Activated CD8-positive, alpha-beta memory T cell treated with anti-CD3 and anti-CD28 coated beads, Interleukin-2, amount 10 ng/mL, durations not matched to agents 7 days and 5 days (primary cell): ENCODE results near the gene PHYKPL. TPM values are rescaled to one million over a fixed set of nuclear protein-coding genes. Genes with fewer than 3 reads are reported as not detected.
"Not testable (repeated sequence)": the region's sequence is repeated elsewhere in the genome, so short reads cannot be mapped to it uniquely, and the experiment has no call there.

Source experiments
- ATAC-seq: fragments of 150-1000 bp; cut with Tn5 transposase; one replicate; pipeline ENCODE4 v1.10.0; 2021; ENCODE audit warnings: moderate library complexity
- CTCF ChIA-PET: fragments of 350-600 bp; sonication (Branson Sonifier 250); formaldehyde crosslinking; loops from one replicate; lab custom pipeline; 2021; ENCODE audit warnings: antibody characterized with exemption; lab: Charles Lee
- DNase-seq: peaks from one replicate; pipeline ENCODE4 v3.0.0-alpha.2; 2020
- H3K27ac Mint-ChIP-seq: one replicate; pipeline ENCODE4 v1.8.0; 2021; ENCODE audit warnings: mild to moderate bottlenecking, mixed read lengths
- H3K27me3 Mint-ChIP-seq: one replicate; pipeline ENCODE4 v1.8.0; 2021; ENCODE audit warnings: mixed read lengths
- H3K36me3 Mint-ChIP-seq: one replicate; pipeline ENCODE4 v1.8.0; 2021; ENCODE audit warnings: mild to moderate bottlenecking, mixed read lengths
- H3K4me1 Mint-ChIP-seq: one replicate; pipeline ENCODE4 v1.8.0; 2021; ENCODE audit warnings: mixed read lengths
- H3K4me3 Mint-ChIP-seq: one replicate; pipeline ENCODE4 v1.8.0; 2021; ENCODE audit warnings: mild to moderate bottlenecking, moderate library complexity, mixed read lengths
- H3K9me3 Mint-ChIP-seq: one replicate; pipeline ENCODE4 v1.8.0; 2022; ENCODE audit warnings: low read depth, mixed read lengths
- total RNA-seq, 2 experiments: library from RNA; stranded (reverse); gene quantifications; one replicate each; pipeline ENCODE4 v1.2.3, GENCODE V29; 2021

Gene PHYKPL
- total RNA-seq, 2 experiments from 2014 or later: 117 to 120 TPM

- Mint-ChIP-seq H3K9me3 (no peaks in the 10 kb centered on the region), H3K27me3 (no peaks in the 10 kb centered on the region), H3K36me3 (no peaks in the 10 kb centered on the region), H3K4me1 (peaks cover 11% of the 10 kb centered on the region), H3K4me3 (no peak overlapping the region), H3K27ac (no peak overlapping the region)
- CTCF ChIA-PET: no interaction called here
- no peak for DNase-seq
- ATAC-seq: no peak
Measured at GRCh38 chr5:178257650-178258049, 25.0 kb upstream of the PHYKPL start.

- Mint-ChIP-seq H3K9me3 (no peaks in the 10 kb centered on the region), H3K27me3 (no peaks in the 10 kb centered on the region), H3K4me1 (peaks cover 13% of the 10 kb centered on the region), H3K36me3 (no peaks in the 10 kb centered on the region), H3K4me3 (no peak overlapping the region), H3K27ac (no peak overlapping the region)
- DNase-seq (no peak), ATAC-seq (no peak)
- CTCF ChIA-PET: no interaction called here
Measured at GRCh38 chr5:178256746-178257145, 24.1 kb upstream of the PHYKPL start.

GRCh38 chr5:178253632-178254031, 21.0 kb upstream of the PHYKPL start:
- H3K4me1 Mint-ChIP-seq: peaks cover 25% of the 10 kb centered on the region
- H3K27me3 Mint-ChIP-seq, H3K27ac Mint-ChIP-seq, H3K4me3 Mint-ChIP-seq, H3K36me3 Mint-ChIP-seq, ATAC-seq, DNase-seq, H3K9me3 Mint-ChIP-seq: not testable (repeated sequence)
- CTCF ChIA-PET: interaction anchor here (1.2 kb wide), 1 partner anchor 21 kb away, joined by 4 read pairs; the partner anchor contains the start of gene PHYKPL

- Mint-ChIP-seq H3K9me3 (no peaks in the 10 kb centered on the region), H3K27ac (no peak overlapping the region), H3K27me3 (no peaks in the 10 kb centered on the region), H3K4me1 (peaks cover 35% of the 10 kb centered on the region), H3K4me3 (no peak overlapping the region), H3K36me3 (peaks cover 1% of the 10 kb centered on the region)
- DNase-seq (no peak), ATAC-seq (no peak)
- CTCF ChIA-PET: interaction anchor here (1.8 to 3.4 kb wide), 3 partner anchors 15 to 27 kb away, joined by 7 to 25 read pairs (median 14); no protein-coding TSS in a partner anchor
Measured at GRCh38 chr5:178252258-178252657, 19.7 kb upstream of the PHYKPL start.

GRCh38 chr5:178250263-178250662, 17.7 kb upstream of the PHYKPL start:
- CTCF ChIA-PET: interaction anchor here (0.8 to 3.8 kb wide), 4 partner anchors 9 to 16 kb away, joined by 3 to 25 read pairs (median 12); no protein-coding TSS in a partner anchor
- no peaks in the 10 kb centered on the region for H3K27me3 Mint-ChIP-seq
- H3K36me3 Mint-ChIP-seq: peaks cover 1% of the 10 kb centered on the region
- ATAC-seq (no peak), DNase-seq (no peak)
- H3K9me3 Mint-ChIP-seq: no peaks in the 10 kb centered on the region
- H3K4me3 Mint-ChIP-seq: no peak overlapping the region
- peaks cover 38% of the 10 kb centered on the region for H3K4me1 Mint-ChIP-seq
- peak overlapping the region; percentile 85 for H3K27ac Mint-ChIP-seq

GRCh38 chr5:178249191-178249989, 16.8 kb upstream of the PHYKPL start:
- ATAC-seq (peak; percentile 77), DNase-seq (peak; percentile 83)
- H3K9me3 Mint-ChIP-seq: no peaks in the 10 kb centered on the region
- CTCF ChIA-PET: interaction anchor here (0.8 to 3.8 kb wide), 4 partner anchors 9 to 18 kb away, joined by 3 to 22 read pairs (median 8); no protein-coding TSS in a partner anchor
- H3K27me3 Mint-ChIP-seq: no peaks in the 10 kb centered on the region
- peak overlapping the region; percentile 85 for H3K27ac Mint-ChIP-seq
- peak overlapping the region; percentile 36 for H3K4me3 Mint-ChIP-seq
- peaks cover 38% of the 10 kb centered on the region for H3K4me1 Mint-ChIP-seq
- peaks cover 1% of the 10 kb centered on the region for H3K36me3 Mint-ChIP-seq

GRCh38 chr5:178248750-178249149, 16.1 kb upstream of the PHYKPL start:
- H3K9me3 Mint-ChIP-seq: no peaks in the 10 kb centered on the region
- H3K4me3 Mint-ChIP-seq: peak overlapping the region; percentile 22
- CTCF ChIA-PET: interaction anchor here (0.8 to 3.8 kb wide), 4 partner anchors 8 to 17 kb away, joined by 3 to 22 read pairs (median 8); no protein-coding TSS in a partner anchor
- peak overlapping the region; percentile 85 for H3K27ac Mint-ChIP-seq
- ATAC-seq: no peak
- no peaks in the 10 kb centered on the region for H3K27me3 Mint-ChIP-seq
- H3K4me1 Mint-ChIP-seq: peaks cover 40% of the 10 kb centered on the region
- no peak for DNase-seq
- peaks cover 1% of the 10 kb centered on the region for H3K36me3 Mint-ChIP-seq

GRCh38 chr5:178247481-178248456, 15.2 kb upstream of the PHYKPL start:
- CTCF ChIA-PET: interaction anchor here (0.6 to 3.8 kb wide), 3 partner anchors 9 to 17 kb away, joined by 3 to 22 read pairs (median 10); no protein-coding TSS in a partner anchor
- H3K4me1 Mint-ChIP-seq: peaks cover 44% of the 10 kb centered on the region
- no peak for DNase-seq

GRCh38 chr5:178246624-178247279, 14.2 kb upstream of the PHYKPL start:
- peaks cover 1% of the 10 kb centered on the region for H3K36me3 Mint-ChIP-seq
- no peak for DNase-seq
- H3K4me1 Mint-ChIP-seq: peaks cover 51% of the 10 kb centered on the region
- no peak overlapping the region for H3K27ac Mint-ChIP-seq
- H3K27me3 Mint-ChIP-seq: no peaks in the 10 kb centered on the region
- H3K9me3 Mint-ChIP-seq: no peaks in the 10 kb centered on the region
- CTCF ChIA-PET: interaction anchor here (1.3 kb wide), 2 partner anchors 12 to 34 kb away, joined by 3 to 4 read pairs; no protein-coding TSS in a partner anchor
- ATAC-seq: no peak
- no peak overlapping the region for H3K4me3 Mint-ChIP-seq

More at GRCh38 chr5:178247481-178248456, 15.2 kb upstream of the PHYKPL start:
- peak; percentile 28 for ATAC-seq
- Mint-ChIP-seq H3K27me3 (no peaks in the 10 kb centered on the region), H3K36me3 (peaks cover 1% of the 10 kb centered on the region), H3K27ac (no peak overlapping the region), H3K4me3 (no peak overlapping the region), H3K9me3 (no peaks in the 10 kb centered on the region)

GRCh38 chr5:178245389-178245788, 12.8 kb upstream of the PHYKPL start:
- Mint-ChIP-seq H3K4me1 (peaks cover 59% of the 10 kb centered on the region), H3K27me3 (no peaks in the 10 kb centered on the region), H3K4me3 (no peak overlapping the region), H3K27ac (no peak overlapping the region), H3K36me3 (peaks cover 1% of the 10 kb centered on the region), H3K9me3 (no peaks in the 10 kb centered on the region)
- no peak for DNase-seq
- CTCF ChIA-PET: no interaction called here
- no peak for ATAC-seq

- ATAC-seq: no peak
- no peak overlapping the region for H3K4me3 Mint-ChIP-seq
- CTCF ChIA-PET: interaction anchor here (1.5 kb wide), 1 partner anchor 16 kb away, joined by 3 read pairs; no protein-coding TSS in a partner anchor
- no peaks in the 10 kb centered on the region for H3K9me3 Mint-ChIP-seq
- peaks cover 57% of the 10 kb centered on the region for H3K4me1 Mint-ChIP-seq
- no peak overlapping the region for H3K27ac Mint-ChIP-seq
- H3K36me3 Mint-ChIP-seq: peaks cover under 1% of the 10 kb centered on the region
- H3K27me3 Mint-ChIP-seq: no peaks in the 10 kb centered on the region
- DNase-seq: no peak
Measured at GRCh38 chr5:178244576-178244975, 12.0 kb upstream of the PHYKPL start.

GRCh38 chr5:178242416-178242815, 9.8 kb upstream of the PHYKPL start:
- H3K27ac Mint-ChIP-seq: peak overlapping the region; percentile 98
- CTCF ChIA-PET: no interaction called here

More at GRCh38 chr5:178242416-178242815, 9.8 kb upstream of the PHYKPL start:
- Mint-ChIP-seq H3K36me3 (no peaks in the 10 kb centered on the region), H3K4me3 (peak overlapping the region; percentile 21), H3K27me3 (no peaks in the 10 kb centered on the region), H3K4me1 (peaks cover 57% of the 10 kb centered on the region), H3K9me3 (no peaks in the 10 kb centered on the region)
- ATAC-seq (no peak), DNase-seq (no peak)
